ENCODE results near the gene SUFU.

Gene SUFU

GRCh38 chr10:102617816-102618215 lies 114.0 kb downstream of the SUFU start:
- Histone ChIP-seq H3K4me1 (ENCODE audit: control insufficient read depth, insufficient read depth, low read length, unreplicated experiment) (peaks cover 34% of the 10 kb centered on the region), H3K4me3 (ENCODE audit: low read depth, low read length) (no peak overlapping the region), H3K79me2 (ENCODE audit: control insufficient read depth, insufficient read depth, low read length, unreplicated experiment) (no peaks in the 10 kb centered on the region), H3K27me3 (ENCODE audit: insufficient read depth, low read length) (no peaks in the 10 kb centered on the region), H3K27ac (ENCODE audit: low read depth, low read length) (no peak overlapping the region), H2AFZ (ENCODE audit: low read length, unreplicated experiment) (no peak overlapping the region), H3K36me3 (ENCODE audit: insufficient read depth, low read length) (no peaks in the 10 kb centered on the region)

DNA sequence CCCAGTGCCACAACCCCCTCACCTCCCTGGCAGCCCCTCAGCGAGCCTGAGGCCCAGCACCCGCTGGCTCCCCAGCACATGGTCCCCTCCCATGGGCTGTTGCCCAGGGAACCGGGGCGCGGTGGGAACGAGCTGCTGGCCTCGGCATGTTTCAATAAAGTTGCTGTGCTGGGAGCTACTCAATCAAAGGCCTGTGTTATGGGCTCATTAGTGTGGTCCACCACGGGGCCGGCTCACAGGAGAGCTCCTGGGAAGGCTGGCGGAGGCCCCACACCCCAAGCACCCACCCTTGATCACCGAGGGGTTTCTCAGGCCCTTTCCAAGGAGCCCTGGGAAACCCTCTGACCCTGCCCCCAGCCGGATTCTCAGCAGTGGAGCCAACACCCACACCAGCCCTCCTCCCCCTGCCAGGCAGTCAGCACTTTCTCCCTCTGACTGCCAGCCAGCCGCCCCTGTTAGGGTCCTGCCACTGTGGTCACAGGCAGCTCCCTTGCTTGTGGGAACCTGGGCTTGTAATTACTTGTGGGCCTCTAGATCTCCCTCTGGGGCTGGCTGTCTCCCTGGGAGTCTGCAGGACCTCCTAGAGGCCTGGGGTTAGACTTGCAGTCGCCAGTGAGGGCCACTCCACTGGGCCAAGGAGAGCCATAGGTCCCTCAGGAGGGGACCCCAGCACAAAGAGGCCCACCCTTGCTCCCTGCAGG lies 115.7 kb downstream of the SUFU start:
- H3K27me3 ChIP-seq (ENCODE audit: insufficient read depth, low read length): no peaks in the 10 kb centered on the region
- H3K4me3 ChIP-seq (ENCODE audit: low read depth, low read length): no peak overlapping the region
- H3K4me1 ChIP-seq (ENCODE audit: control insufficient read depth, insufficient read depth, low read length, unreplicated experiment): peaks cover 28% of the 10 kb centered on the region
- H3K27ac ChIP-seq (ENCODE audit: low read depth, low read length): no peak overlapping the region
- H2AFZ ChIP-seq (ENCODE audit: low read length, unreplicated experiment): no peak overlapping the region
- no peaks in the 10 kb centered on the region for H3K36me3 ChIP-seq (ENCODE audit: insufficient read depth, low read length)
- H3K79me2 ChIP-seq (ENCODE audit: control insufficient read depth, insufficient read depth, low read length, unreplicated experiment): no peaks in the 10 kb centered on the region

- H3K79me2 ChIP-seq (ENCODE audit: control insufficient read depth, insufficient read depth, low read length, unreplicated experiment): no peaks in the 10 kb centered on the region
- H3K27me3 ChIP-seq (ENCODE audit: insufficient read depth, low read length): no peaks in the 10 kb centered on the region
- H3K36me3 ChIP-seq (ENCODE audit: insufficient read depth, low read length): no peaks in the 10 kb centered on the region
- no peak overlapping the region for H2AFZ ChIP-seq (ENCODE audit: low read length, unreplicated experiment)
- no peak overlapping the region for H3K27ac ChIP-seq (ENCODE audit: low read depth, low read length)
- H3K4me1 ChIP-seq (ENCODE audit: control insufficient read depth, insufficient read depth, low read length, unreplicated experiment): peaks cover 35% of the 10 kb centered on the region
- H3K4me3 ChIP-seq (ENCODE audit: low read depth, low read length): no peak overlapping the region
These were observed 116.4 kb downstream of the SUFU start for GRCh38 chr10:102620138-102620590.

DNA sequence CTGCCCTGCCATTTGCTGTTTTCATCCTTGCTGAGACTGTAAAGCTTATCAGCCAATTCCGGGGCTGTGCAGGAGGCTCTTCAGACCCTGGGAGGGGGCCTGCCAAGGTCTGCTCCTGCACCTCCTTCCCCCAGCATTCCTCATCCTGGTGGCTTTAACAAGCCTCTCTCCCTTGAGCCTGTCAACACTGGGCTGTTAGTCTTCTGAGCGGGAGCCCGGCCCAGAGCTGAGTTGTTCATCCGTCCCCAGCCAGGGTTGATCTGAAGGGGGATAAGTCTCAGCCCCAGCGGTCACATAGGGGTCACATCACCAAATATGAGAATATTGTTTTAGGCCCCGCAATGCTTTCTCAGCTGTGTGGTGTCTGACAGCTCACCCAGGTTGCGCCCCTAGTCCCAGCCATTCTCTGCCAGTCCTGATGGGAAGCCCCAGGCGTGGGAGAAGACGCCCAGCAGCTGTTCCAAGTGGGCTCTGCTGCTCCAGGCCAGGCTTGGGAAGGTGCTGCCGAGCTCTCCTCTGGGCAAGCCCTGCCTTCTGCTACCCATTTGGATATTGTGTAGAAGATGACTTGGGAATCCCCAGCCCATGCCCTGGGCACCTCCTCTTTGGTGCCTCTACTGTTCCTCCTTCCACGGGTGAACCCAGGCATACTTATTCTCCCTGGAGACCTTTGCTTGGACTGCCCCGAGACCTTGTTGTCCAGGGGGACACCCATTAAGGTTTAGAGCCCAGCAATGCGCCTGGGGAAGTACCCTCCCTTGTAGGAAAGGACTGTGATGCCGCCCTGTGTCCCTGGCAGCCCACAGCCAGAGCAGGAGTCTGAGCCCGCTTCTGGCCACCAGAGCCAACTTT lies 117.0 kb downstream of the SUFU start:
- H3K79me2 ChIP-seq (ENCODE audit: control insufficient read depth, insufficient read depth, low read length, unreplicated experiment): no peaks in the 10 kb centered on the region
- no peaks in the 10 kb centered on the region for H3K27me3 ChIP-seq (ENCODE audit: insufficient read depth, low read length)
- H2AFZ ChIP-seq (ENCODE audit: low read length, unreplicated experiment): no peak overlapping the region
- H3K27ac ChIP-seq (ENCODE audit: low read depth, low read length): no peak overlapping the region
- peaks cover 41% of the 10 kb centered on the region for H3K4me1 ChIP-seq (ENCODE audit: control insufficient read depth, insufficient read depth, low read length, unreplicated experiment)
- H3K4me3 ChIP-seq (ENCODE audit: low read depth, low read length): no peak overlapping the region
- no peaks in the 10 kb centered on the region for H3K36me3 ChIP-seq (ENCODE audit: insufficient read depth, low read length)

DNA sequence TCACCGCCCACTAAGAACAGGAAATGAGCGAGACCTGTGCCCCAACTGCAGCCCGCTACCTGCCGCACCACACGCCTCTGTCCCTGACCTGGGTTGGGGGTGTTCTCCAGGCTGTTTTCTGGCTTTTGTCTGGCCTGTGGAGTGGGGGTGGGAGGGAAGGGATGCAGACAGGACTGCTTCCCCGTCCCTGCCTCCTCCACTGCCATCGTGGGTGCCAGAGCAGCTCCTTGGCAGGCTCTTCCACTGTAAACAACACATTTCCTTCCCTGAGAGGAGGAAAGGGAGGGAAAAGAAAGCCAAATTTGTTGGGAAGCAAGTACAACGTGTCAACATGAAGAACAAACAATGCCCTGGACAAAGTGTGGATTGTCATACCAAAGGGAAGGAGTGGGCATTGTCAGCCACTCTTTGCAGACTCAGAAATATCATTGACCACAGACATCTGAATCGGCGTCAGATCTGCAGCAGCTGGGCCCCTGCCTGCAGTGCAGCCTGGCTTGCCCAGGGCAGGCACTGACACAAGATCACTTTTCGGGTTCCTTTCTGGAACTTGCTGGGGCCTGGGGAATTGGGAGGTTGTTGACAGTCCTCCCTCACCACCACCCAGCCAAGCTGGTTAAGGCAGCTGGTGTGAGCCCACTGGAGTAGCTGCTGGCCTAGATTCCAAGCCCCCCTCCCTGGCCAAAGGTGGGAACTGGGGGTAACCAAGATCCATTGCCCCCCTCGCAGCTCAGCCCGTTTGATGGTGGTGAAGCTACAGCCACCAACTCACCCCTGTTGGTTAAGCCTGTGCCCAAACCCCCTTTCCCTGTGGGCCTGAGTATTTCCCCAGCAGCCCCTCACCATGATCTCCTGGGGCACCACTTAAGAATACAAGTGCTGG lies 117.9 kb downstream of the SUFU start:
- no peak overlapping the region for H2AFZ ChIP-seq (ENCODE audit: low read length, unreplicated experiment)
- no peaks in the 10 kb centered on the region for H3K36me3 ChIP-seq (ENCODE audit: insufficient read depth, low read length)
- H3K4me3 ChIP-seq (ENCODE audit: low read depth, low read length): no peak overlapping the region
- H3K27me3 ChIP-seq (ENCODE audit: insufficient read depth, low read length): no peaks in the 10 kb centered on the region
- no peaks in the 10 kb centered on the region for H3K79me2 ChIP-seq (ENCODE audit: control insufficient read depth, insufficient read depth, low read length, unreplicated experiment)
- H3K27ac ChIP-seq (ENCODE audit: low read depth, low read length): no peak overlapping the region
- peaks cover 39% of the 10 kb centered on the region for H3K4me1 ChIP-seq (ENCODE audit: control insufficient read depth, insufficient read depth, low read length, unreplicated experiment)

DNA sequence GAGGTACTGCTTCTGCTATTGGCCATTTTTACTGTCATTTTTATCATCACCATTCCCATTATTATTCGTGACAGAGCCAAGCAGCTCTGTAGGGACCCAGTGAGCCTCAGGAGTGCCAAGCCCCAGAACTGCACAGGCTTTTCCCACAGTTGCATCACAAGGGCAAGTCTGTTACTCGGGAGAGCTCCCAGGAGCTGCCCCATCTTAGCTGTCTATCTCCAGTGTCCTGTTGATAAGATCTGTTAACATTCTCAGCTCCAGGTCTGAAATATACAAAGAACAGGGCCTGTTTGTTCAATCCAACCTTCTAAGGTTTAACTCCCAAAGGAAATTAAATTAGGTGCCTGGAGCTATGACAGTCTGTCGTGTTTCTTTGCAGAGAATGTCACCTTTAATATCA lies 120.3 kb downstream of the SUFU start:
- 0 out of 2 replicates have a peak overlapping the region, but pooled peaks have one; percentile 63 for H3K27ac ChIP-seq (ENCODE audit: low read depth, low read length)
- H2AFZ ChIP-seq (ENCODE audit: low read length, unreplicated experiment): no peak overlapping the region
- H3K4me3 ChIP-seq (ENCODE audit: low read depth, low read length): no peak overlapping the region
- no peaks in the 10 kb centered on the region for H3K79me2 ChIP-seq (ENCODE audit: control insufficient read depth, insufficient read depth, low read length, unreplicated experiment)
- no peaks in the 10 kb centered on the region for H3K27me3 ChIP-seq (ENCODE audit: insufficient read depth, low read length)
- H3K4me1 ChIP-seq (ENCODE audit: control insufficient read depth, insufficient read depth, low read length, unreplicated experiment): peaks cover 63% of the 10 kb centered on the region
- no peaks in the 10 kb centered on the region for H3K36me3 ChIP-seq (ENCODE audit: insufficient read depth, low read length)

DNA sequence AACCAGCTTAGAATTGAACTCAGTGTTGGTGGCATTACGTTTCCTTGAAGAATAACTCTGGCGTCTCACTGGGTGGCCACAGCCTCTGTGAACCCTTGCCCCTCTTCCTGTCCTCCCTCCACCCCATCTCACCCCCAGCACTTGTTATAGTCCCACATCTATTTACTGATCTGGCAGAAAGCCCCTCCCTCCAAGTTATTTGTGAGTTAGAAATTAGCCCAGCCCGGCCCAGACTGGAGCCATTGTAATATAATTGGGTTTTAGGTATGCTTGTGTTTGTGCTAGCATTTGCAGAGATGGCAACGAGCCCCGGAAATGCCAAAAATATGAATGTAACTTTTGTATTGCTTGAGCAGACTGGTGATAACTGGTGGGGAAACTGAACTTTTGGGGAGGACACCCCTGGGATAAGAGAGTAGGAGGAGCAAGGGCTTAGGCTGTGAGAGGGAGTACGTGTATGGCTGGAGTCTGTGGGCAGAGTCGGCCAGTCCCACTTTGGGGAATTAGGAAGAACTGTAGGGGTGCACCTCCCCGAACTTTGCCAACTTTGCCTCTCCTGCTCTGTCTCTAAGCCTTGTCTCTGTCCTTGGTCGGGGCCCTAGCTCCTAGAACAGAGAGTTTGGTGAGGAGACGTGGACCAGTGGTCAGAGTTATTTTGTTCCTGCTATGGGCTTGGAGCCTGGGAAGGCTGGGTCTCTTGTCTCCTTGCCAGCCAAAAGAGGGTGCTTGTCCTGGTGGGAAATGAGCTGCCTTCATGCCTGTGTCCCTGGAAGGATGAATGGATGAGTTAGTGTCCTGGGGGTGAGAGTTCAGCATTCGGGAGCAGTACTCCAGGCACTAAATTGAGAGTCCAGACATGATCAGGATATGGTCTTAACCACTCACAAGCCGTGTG lies 121.2 kb downstream of the SUFU start:
- Histone ChIP-seq H3K79me2 (ENCODE audit: control insufficient read depth, insufficient read depth, low read length, unreplicated experiment) (no peaks in the 10 kb centered on the region), H3K27ac (ENCODE audit: low read depth, low read length) (peak overlapping the region; percentile 63), H2AFZ (ENCODE audit: low read length, unreplicated experiment) (no peak overlapping the region), H3K4me1 (ENCODE audit: control insufficient read depth, insufficient read depth, low read length, unreplicated experiment) (peaks cover 71% of the 10 kb centered on the region), H3K27me3 (ENCODE audit: insufficient read depth, low read length) (no peaks in the 10 kb centered on the region), H3K4me3 (ENCODE audit: low read depth, low read length) (no peak overlapping the region), H3K36me3 (ENCODE audit: insufficient read depth, low read length) (no peaks in the 10 kb centered on the region)

DNA sequence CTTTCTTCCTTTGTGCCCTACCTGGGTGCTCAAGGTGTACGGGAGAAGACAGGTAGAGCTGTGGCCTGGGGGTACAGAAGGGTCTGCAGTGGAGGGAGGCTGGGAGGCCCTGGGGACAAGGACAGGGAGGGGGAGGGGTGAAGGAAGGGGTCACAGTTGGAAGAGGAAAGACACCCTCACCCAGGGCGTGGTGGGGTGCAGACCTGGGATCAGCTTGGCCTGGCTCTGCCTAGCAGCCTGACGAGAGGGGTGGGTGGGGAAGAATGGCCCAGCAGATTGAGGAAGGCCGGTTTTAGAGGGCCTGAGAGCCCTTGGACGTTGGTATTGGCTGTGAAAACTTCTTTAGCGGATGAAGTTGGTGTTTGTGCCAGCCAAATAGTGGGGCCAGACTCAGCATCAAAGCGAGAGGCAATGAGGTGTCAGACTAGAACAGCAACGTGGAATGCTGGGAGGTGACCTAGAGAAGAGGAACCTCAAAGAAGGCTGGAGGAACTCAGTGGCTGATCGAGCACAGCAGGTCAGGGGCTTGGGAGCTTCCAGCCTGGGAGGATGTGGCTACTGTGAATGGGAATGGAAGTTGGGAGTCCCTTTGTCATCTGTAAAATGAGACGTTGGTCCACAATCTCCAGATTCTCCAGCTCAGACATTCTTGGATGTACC lies 122.4 kb downstream of the SUFU start:
- Histone ChIP-seq H3K4me1 (ENCODE audit: control insufficient read depth, insufficient read depth, low read length, unreplicated experiment) (peaks cover 75% of the 10 kb centered on the region), H3K4me3 (ENCODE audit: low read depth, low read length) (no peak overlapping the region), H3K36me3 (ENCODE audit: insufficient read depth, low read length) (no peaks in the 10 kb centered on the region), H3K79me2 (ENCODE audit: control insufficient read depth, insufficient read depth, low read length, unreplicated experiment) (no peaks in the 10 kb centered on the region), H3K27ac (ENCODE audit: low read depth, low read length) (peak overlapping the region; percentile 63; the same call in 1 of the 2 replicates), H3K27me3 (ENCODE audit: insufficient read depth, low read length) (no peaks in the 10 kb centered on the region), H2AFZ (ENCODE audit: low read length, unreplicated experiment) (no peak overlapping the region)

DNA sequence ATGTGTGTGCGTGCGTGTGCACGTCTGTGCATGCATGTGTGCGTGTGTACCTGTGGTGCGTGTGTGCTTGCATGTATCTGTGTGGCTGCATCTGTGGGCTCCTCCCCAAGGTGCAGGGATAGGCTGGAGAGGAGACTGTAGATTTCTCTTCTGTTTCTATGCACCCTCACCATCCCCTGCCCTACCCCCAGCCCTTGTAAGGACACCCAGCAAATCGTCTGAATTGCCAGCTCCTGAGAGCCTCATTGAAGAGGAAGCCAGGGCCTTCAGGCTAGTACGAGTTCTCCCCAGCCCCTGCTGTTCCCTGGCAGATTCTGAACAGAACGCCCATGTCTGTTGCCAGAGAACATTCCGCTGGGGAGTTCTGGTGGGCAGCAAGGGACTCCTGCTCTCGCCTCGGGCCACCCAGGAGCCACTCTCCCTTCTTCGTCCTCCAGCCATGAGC lies 123.5 kb downstream of the SUFU start:
- Histone ChIP-seq H2AFZ (ENCODE audit: low read length, unreplicated experiment) (no peak overlapping the region), H3K4me1 (ENCODE audit: control insufficient read depth, insufficient read depth, low read length, unreplicated experiment) (peaks cover 76% of the 10 kb centered on the region), H3K27me3 (ENCODE audit: insufficient read depth, low read length) (no peaks in the 10 kb centered on the region), H3K27ac (ENCODE audit: low read depth, low read length) (peak overlapping the region; percentile 86), H3K4me3 (ENCODE audit: low read depth, low read length) (no peak overlapping the region), H3K36me3 (ENCODE audit: insufficient read depth, low read length) (no peaks in the 10 kb centered on the region), H3K79me2 (ENCODE audit: control insufficient read depth, insufficient read depth, low read length, unreplicated experiment) (no peaks in the 10 kb centered on the region)

Data from ACC112 (cell line).